ENCODE data around the gene HSPA1B.
"Not testable (repeated sequence)": the region's sequence is repeated elsewhere in the genome, so short reads cannot be mapped to it uniquely, and the experiment has no call there.

The HSPA1B gene

DNA sequence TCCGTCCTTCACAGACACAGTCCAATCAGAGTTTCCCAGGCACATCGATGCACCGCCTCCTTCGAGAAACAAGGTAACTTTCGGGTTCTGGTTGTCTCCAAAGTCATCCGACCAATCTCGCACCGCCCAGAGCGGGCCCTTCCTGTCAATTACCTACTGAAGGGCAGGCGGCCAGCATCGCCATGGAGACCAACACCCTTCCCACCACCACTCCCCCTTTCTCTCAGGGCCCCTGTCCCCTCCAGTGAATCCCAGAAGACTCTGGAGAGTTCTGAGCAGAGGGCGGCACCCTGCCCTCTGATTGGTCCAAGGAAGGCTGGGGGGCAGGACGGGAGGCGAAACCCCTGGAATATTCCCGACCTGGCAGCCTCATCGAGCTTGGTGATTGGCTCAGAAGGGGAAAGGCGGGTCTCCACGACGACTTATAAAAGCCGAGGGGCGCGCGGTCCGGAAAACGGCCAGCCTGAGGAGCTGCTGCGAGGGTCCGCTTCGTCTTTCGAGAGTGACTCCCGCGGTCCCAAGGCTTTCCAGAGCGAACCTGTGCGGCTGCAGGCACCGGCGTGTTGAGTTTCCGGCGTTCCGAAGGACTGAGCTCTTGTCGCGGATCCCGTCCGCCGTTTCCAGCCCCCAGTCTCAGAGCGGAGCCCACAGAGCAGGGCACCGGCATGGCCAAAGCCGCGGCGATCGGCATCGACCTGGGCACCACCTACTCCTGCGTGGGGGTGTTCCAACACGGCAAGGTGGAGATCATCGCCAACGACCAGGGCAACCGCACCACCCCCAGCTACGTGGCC, at the start of gene HSPA1B:
HSPA1B (plus strand) TSS at position 453 of the 794 bp plus-strand sequence; CDS start at position 666, 213 bp downstream.
- peak; percentile 99 to 100 for DNase-seq

GRCh38 chr6:31778193-31778592, 49.3 kb upstream of the HSPA1B start:
- DNase-seq: no peak

DNA sequence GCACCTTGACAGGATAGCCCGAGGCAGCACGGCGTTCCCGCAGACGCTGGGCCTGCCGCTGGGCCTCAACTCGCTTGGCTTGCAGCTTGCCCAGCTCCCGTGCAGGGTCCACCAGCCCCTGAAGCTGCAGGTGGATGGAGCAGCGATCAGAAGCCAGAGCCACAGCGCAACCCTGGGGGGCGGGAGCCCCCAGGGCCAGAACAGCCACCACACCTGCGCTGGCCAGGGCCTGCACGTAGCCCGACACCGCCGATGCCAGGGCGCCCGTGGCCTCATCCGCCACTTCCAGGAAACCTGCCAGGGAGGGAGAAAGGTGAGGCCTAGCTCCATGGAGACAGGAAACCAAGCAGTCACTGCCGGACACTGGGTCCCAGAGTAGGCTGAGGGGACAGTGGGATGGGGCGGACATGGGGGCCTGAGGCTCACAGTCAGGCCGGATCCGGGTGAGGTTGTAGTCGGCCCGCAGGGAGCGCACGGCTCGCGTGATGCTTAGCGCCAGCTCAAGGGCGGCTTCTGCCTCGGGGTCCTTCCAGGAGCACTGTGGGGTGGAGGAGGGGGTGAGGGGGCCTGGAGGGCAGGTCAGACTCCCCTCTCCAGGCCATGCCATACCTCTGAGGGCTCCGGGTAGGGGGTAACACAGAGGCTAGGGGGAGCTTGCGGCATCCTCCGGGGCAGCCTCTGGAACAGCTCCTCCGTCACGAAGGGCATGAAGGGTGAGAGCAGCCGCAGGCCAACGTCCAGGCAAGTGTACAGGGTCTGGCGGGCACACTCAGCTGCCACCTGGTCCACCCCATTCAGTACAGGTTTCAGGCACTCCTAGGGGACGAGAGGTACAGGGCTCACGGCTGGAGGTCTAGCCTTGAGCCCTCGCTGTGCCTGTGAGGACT, 48.3 kb upstream of the HSPA1B start:
- DNase-seq: no peak

DNA sequence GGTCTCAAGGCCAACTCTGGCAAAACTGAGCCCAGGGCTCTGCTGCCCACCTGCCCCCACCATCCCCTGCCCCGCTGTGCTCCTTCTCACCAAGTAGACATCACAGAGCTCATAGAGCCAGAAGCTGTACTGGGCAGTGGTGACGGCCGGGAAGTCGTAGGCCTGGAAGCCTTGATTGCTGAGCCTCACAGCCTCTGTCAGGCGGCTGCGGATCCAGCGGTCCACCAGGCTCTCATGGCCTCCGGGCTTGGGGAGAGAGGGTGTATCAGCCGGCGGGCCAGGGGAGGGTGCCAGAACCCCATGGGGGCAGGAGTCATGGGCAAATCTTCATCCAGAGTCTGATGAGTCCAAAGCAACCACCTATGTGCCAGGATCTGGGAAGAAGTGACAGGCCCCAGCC, 47.6 kb upstream of the HSPA1B start:
- DNase-seq: no peak

DNA sequence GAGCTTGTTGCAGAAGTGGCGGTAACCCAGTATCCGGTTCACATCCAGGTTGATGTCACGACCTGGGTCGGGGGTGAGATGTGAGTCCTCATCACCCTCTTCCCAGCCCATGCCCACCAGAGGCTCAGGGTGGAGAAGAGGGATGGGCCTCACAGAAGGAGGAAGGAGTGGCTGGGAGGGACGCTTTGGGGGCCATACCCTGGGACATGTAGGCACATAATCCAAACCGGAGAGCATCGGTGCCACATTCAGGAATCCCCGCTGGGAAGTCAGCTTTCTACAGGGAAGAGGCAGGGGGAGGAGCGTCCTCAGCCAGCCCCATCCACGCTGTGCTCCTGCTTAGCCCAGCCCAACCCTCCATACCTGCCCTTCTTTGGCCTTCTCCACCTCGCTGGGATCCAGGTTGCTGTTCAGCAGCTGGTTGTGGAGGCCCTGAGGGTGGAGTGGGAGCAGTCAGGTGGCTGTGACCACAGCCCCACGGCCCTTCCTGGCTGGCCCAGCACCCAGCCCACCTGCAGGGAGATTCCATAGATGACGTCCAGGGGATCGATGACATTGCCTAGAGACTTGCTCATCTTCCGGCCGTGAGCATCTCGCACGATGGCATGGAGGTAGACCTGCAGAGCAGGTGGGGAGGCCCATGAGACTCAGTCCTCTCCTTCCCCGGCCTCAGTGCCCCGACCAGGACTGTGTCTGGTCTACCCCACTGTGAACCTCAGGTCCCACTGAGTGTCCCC, 46.9 kb upstream of the HSPA1B start:
- DNase-seq: no peak

DNA sequence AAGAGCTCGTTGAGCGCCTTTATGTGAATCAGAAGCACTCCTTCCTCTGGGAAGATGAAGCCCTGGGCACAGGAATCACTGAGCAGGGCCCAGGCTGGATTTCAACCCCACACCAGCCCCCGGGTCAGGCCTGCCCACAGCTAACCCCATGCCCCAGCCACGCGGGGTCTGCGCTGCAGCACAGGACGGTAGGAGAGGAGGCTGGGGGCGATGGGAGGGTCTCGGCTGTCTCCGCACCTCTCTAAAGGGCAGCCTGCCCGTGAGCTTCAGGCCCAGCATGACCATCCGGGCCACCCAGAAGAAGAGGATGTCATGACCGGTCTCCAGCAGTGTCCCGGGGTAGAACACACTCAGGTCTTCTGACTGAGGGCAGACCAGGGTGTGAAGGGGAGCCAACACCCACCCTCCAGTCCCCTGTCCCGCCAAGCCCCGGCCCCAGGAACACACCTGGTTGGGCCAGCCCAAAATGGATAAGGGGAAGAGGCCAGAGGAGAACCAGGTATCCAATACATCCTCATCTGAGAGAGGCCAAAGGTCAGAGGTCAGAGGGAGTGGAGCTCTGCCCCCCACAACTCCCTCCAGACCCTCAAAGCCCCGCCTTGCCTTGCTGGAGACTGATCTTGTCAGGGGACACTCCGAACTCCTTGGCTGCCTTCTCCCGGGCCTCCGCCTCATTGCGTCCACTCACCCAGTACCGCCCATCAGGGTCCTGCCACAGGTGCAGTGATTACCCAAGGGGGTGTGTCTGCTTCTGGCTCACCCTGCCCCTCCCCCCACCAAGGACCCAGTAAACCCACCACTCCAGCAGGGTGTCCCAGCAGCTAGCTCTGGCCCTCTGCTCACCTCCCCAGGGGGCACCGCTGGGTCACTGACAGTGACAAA, 46.1 kb upstream of the HSPA1B start:
- DNase-seq: no peak

GRCh38 chr6:31782126-31782855, 45.2 kb upstream of the HSPA1B start:
- no peak for DNase-seq

DNA sequence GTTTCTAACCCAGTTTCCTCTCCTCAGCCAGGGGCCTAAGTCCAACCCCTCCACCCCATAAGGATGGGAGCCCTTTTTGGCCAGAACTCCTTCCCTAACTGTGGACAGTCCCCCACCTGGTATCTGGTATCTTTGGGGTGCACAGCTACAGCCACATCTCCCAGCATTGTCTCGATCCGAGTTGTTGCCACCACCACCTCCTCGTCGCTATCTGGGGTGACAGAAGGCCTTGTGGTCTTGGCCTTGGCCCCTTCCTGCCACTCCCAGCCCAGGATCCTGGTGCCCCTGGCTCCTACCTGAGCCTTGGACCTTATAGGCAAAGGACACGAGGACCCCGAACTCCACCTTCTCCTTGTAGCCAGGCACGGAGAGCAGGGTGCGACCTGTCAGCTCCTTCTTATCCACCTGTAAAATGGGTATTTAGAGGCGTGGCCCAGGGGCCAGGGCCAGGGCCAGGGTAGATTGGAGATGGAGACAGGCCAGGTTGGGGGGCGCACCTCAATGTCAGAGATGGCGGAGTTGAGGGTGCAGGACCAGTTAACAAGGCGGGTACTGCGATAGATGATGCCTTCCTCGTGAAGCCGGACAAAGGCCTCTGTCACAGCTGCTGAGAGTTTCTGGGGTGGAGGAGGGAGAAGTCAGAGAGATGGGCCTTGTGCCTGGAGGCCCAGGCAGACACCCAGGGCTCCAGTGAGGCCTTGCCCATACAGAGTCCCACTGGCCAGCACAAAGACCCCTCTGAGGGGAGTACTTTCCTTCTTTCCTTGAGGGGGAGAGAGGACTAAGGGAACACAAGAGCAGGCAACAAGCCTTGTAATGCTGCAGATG, 43.2 kb upstream of the HSPA1B start:
- DNase-seq: no peak

DNA sequence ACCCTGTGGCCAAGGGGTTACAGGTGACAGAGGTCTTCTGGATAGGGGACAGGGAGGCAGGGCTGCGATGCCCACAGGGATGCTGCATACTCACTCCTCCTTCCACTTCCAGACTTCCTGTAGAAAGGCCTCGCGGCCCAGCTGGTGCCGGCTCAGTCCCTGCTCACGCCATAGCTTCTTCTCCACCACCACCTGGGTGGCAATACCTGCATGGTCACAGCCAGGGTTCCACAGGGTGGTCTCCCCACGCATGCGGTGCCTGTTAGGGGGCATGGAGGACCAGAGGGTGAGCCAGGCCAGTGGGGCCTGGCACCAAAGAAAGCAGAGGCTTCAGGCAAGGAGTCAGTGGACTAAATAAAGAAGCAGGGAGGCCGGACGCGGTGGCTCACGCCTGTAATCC, 42.1 kb upstream of the HSPA1B start:
- no peak for DNase-seq

- DNase-seq: peak; percentile 35 to 56
These were observed 36.0 kb upstream of the HSPA1B start for GRCh38 chr6:31791324-31792089.

GRCh38 chr6:31792090-31792374, 35.5 kb upstream of the HSPA1B start:
- DNase-seq: no peak

DNA sequence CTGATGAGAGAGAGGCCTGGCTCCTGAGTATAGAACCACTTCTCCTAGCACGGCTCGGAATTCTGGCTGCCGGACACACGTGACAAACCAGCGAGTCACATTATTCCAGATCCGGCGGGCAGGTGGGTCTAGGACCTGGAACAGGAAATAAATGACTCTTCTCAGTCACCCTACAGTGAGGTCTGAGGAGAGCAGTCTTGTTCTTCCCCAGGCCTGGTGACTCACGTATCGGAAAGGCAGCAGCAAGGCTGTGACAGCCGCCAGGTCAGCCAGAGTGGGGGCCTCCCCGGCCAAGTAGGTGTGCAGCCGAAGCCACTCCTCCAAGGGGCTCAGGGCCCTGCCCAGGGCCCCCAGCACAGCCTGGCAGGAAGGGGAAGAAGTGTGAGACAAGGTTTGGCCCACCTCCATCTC, 34.8 kb upstream of the HSPA1B start:
- no peak for DNase-seq

- DNase-seq: not testable (repeated sequence)
These were observed 33.7 kb upstream of the HSPA1B start for GRCh38 chr6:31793927-31794245.

- DNase-seq: peak in 1 of 2 experiments; percentile 46
These were observed 33.2 kb upstream of the HSPA1B start for GRCh38 chr6:31794294-31794865.

DNA sequence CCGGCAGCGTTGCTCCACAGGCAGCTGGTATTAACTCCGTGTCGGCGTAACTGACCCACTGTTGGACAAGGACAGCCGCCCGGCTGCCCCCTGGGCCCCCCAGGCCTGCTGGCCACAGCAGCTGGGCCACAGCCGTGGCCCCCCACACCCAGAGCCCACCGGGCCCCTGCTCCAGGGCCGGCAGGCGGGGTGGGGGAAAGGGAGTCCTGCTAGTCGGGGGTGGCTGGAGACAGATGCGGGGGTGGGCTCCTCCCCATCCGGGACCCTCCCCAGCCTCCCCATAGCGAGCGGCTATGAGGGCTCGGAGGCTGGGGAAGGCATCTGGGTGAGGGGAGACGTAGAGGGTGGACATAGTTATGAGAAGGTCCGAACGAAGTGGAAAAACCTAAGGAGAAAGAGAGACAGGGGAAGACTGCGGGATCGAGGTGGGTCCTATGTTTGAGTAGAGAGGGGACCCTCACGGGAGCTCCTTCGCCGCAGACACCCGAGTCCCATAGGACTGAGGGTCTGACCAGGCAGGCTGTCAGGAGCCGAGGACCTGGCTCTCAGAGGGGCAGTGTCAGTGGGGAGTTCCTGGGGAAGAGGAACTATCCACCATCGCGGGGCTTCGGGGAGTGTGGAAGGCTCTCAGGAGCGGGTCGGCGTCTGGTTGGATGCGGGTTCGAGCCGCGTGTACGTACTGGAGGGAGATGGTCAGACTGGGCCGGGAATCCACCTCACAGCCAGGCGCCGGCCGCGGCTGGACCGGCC, 32.5 kb upstream of the HSPA1B start:
- no peak for DNase-seq

- DNase-seq: peak; percentile 57 to 86
These were observed 31.8 kb upstream of the HSPA1B start, which contains the start of gene VARS1 for GRCh38 chr6:31795616-31796298. Gene VARS1, minus strand, starts transcription at chr6:31795752. Its CDS starts 535 bp downstream, at chr6:31795217.

- no peak for DNase-seq
These were observed 30.5 kb upstream of the HSPA1B start for GRCh38 chr6:31796993-31797385.

DNA sequence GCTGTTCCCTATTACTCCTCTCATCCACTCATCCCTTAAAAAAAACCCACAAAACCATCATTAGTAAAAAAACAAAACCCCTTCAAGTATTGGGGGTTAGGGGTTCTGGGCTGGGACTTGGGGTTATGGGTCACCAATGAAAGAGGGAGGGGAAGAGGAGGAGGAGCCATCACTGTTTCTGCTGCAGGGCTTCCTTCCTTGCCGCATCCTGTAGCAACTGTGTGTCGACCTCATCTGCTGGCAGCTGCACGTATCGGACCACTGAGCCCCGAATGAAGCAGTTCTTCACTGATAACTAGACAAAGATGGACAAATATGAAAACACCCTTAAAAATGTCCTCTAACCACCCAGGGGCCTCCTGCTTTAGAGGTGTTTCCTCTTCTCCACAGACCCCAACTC, 29.9 kb upstream of the HSPA1B start:
- no peak for DNase-seq
